Ovary (tissue), 3 donors: ENCODE data around the gene CD81.

Source experiments
- CTCF ChIP-seq, 3 donors: fragments of 450-650 bp in 2 of 3; fragments of 200-600 bp in 1 of 3; IDR thresholded peaks; one replicate each; pipeline versions ENCODE4 v1.5.1 to v1.8.0; 2016 to 2022; ENCODE audit warnings: antibody characterized with exemption in 3 of 3, mild to moderate bottlenecking in 1 of 3
- EP300 ChIP-seq: sonication (generic); formaldehyde crosslinking; IDR thresholded peaks from one replicate; pipeline ENCODE4 v1.6.1; 2017; ENCODE audit warnings: antibody characterized with exemption
- donor health status: DM: no; HTN: no; CAD: no.

- TF ChIP-seq CTCF (IDR thresholded peaks at IDR 0.05) (no peak), EP300 (no peak)
Observed at GRCh38 chr11:2366733-2367132, 10.4 kb upstream of the CD81 start.
